ENCODE results near the gene SDF2. TPM values are rescaled to one million over a fixed set of nuclear protein-coding genes. Genes with fewer than 3 reads are reported as not detected.

The SDF2 gene
- total and polyA plus RNA-seq, 10 of the 15 experiments (the other 5 are each of a cell fraction or from before 2014, with no cell fraction given): 29.8 to 81.0 (median 41.5) TPM

GRCh38 chr17:28612531-28612930 is 49.2 kb downstream of the SDF2 start:
- no peaks in the 10 kb centered on the region for H3K79me2 ChIP-seq (ENCODE audit: control insufficient read depth, insufficient read depth, low read length)
- WGBS (ENCODE audit: insufficient coverage, insufficient replicate concordance, low lambda C conversion rate, missing lambda C conversion rate): 18% methylated on average over 2 of the region's 2 CpGs
- ChIA-PET RAD21 (ENCODE audit: unreplicated experiment) (interaction anchor here (0.9 to 3.2 kb wide), 8 partner anchors 13 to 117 kb away, joined by 3 to 24 read pairs (median 8); partner anchors contain the start of genes ALDOC and PIGS), POLR2A (interaction anchor here (0.8 to 2.2 kb wide), 6 partner anchors 12 to 63 kb away, joined by 3 to 12 read pairs (median 4); partner anchors contain the start of gene ALDOC), SMC1A (ENCODE audit: uncharacterized antibody, unreplicated experiment) (interaction anchor here (1.0 to 2.8 kb wide), 7 partner anchors 8 to 116 kb away, joined by 3 to 18 read pairs (median 5); partner anchors contain the start of gene PIGS), CTCF (interaction anchor here (0.7 to 8.2 kb wide), 19 partner anchors 10 to 120 kb away, joined by 3 to 88 read pairs (median 6); partner anchors contain the start of genes ALDOC, BLTP2, SPAG5 and UNC119)
- no peak overlapping the region for H3K4me2 ChIP-seq (ENCODE audit: control insufficient read depth, insufficient read depth)
- no peaks in the 10 kb centered on the region; the same call in none of the 2 replicates for H3K4me1 ChIP-seq (ENCODE audit: control insufficient read depth, insufficient read depth, low read length)
- H2AFZ ChIP-seq (ENCODE audit: control insufficient read depth, low read depth, low read length): no peak overlapping the region
- FAIRE-seq: no peak
- no peaks in the 10 kb centered on the region for H3K9me3 ChIP-seq (replicated peaks; ENCODE audit: control insufficient read depth, insufficient read depth, low read length)
- intact Hi-C loops (cut with micrococcal nuclease; ENCODE audit: unreplicated experiment) (no loop called here), in situ Hi-C loops (cut with MboI) (no loop called here)
- DNase-seq (ENCODE audit: low read depth, low spot score): no peak
- no TSS peak for BruUV-seq (replicated peaks)
- H3K27me3 ChIP-seq (replicated peaks in 1 of 2; ENCODE audit: control insufficient read depth in 2 of 2, insufficient read depth in 2 of 2, low read length in 1 of 2): no peaks in the 10 kb centered on the region
- no peak for TF ChIP-seq TAF1 (IDR thresholded peaks at IDR 0.05; ENCODE audit: borderline replicate concordance, low read depth, low read length)
- TF ChIP-seq HDGF (IDR thresholded peaks at IDR 0.05): no peak
- no peak for TF ChIP-seq GABPA (IDR thresholded peaks at IDR 0.05; ENCODE audit: low read depth)
- TF ChIP-seq CUX1 (IDR thresholded peaks at IDR 0.05; ENCODE audit: insufficient replicate concordance, low read depth, low read length): no peak
- TF ChIP-seq USF1 (IDR thresholded peaks at IDR 0.05; ENCODE audit: borderline replicate concordance, extremely low read length, insufficient read depth, low read depth, low read length): no peak
- no peak for TF ChIP-seq DPF2 (IDR thresholded peaks at IDR 0.05)
- TF ChIP-seq NBN (IDR thresholded peaks at IDR 0.05): no peak
- H3K27ac ChIP-seq (ENCODE audit: control insufficient read depth, insufficient read depth): no peak overlapping the region; the same call in 1 of the 2 replicates
- ATAC-seq: no peak
- H3K36me3 ChIP-seq (ENCODE audit: control insufficient read depth in 2 of 2, insufficient read depth in 2 of 2, low read length in 1 of 2): peaks cover 32 to 46% of the 10 kb centered on the region in 2 experiments
- no peak overlapping the region for H3K9ac ChIP-seq (ENCODE audit: control insufficient read depth, insufficient read depth, low read length)
- no peak overlapping the region for H3K4me3 ChIP-seq
- no peaks in the 10 kb centered on the region for H4K20me1 ChIP-seq (ENCODE audit: control insufficient read depth, insufficient read depth)

All from GM12878 (cell line).